Activated T-helper 1 cell treated with anti-CD3 and anti-CD28 coated beads, Interleukin-2, amount 50 U/mL, for 16 hours (primary cell): ENCODE results near the gene ZBTB46.

Experiments used
- DNase-seq, 2 donors: peaks; one replicate each; pipeline ENCODE4 v3.0.0-alpha.2; 2020; ENCODE audit warnings: low read depth in 1 of 2, low spot score in 1 of 2

Gene ZBTB46

DNA sequence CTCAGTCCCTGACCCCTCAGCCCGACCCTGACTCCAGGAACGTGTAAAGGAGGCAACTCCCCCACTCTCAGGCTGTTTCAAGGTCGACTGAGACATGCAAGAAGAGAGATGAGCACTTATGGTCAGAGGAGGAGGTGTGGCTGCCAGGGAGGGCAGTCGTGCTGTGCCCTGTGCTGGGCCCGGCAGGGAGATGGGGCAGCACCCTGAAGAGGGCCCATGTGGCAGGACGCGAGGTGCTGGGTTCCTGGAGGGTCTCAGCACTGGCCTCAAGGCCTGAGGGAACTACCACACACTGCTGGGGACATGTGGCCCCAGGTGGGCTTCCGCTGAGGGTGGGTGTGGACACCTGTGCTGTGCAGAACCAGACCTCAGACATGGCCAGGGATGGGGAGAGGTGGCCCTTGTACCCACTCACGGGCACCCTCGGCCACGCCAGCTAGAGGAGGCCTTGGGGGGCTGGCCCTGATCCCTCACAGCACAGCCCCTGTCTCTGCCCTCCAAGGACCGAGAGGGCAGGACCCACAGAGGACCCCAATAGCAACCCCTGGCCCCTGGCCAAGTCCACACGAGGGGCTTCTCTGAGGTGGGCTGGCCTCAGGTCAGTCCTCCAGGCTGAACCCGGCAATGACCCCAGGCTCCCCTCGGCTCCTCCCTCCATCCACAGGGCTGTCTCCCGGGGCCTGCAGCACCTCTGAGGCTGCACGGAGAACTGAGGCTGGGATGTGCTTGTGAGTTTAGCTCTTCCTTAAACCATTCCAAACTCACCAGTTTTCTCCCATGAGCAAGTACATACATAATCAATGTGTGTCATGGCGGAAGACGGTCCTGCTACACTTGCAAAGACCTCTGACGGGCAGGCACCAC is 82.8 kb downstream of the ZBTB46 start:
- DNase-seq, result no peak

GRCh38 chr20:63747622-63748069 is 83.4 kb downstream of the ZBTB46 start:
- no peak for DNase-seq

GRCh38 chr20:63746751-63747315 is 84.2 kb downstream of the ZBTB46 start:
- no peak for DNase-seq

- DNase-seq, result no peak
Measured at GRCh38 chr20:63745961-63746731, 84.9 kb downstream of the ZBTB46 start.

GRCh38 chr20:63745424-63745805 is 85.6 kb downstream of the ZBTB46 start:
- DNase-seq, result no peak

- no peak for DNase-seq
Measured at GRCh38 chr20:63744574-63745423, 86.3 kb downstream of the ZBTB46 start.

DNA sequence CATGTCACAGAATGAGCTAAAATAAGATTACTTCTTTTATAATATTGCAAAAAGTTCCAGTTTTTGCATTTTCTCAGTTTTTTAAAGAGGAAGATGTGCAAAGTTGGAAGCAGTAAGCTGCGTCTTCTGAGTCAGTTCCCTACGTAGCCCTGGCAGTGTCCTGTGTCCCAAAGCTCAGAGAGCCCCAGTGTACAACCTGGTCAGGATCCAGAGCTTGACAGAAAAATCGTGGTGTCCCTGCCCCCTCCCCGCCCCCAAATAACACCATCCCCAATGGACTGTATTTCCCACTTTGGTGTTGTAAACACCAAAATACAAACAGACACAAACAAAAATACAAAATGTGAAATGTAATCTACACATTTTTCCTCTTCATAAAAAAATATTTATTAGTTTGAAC is 86.9 kb downstream of the ZBTB46 start:
- DNase-seq, result no peak

DNA sequence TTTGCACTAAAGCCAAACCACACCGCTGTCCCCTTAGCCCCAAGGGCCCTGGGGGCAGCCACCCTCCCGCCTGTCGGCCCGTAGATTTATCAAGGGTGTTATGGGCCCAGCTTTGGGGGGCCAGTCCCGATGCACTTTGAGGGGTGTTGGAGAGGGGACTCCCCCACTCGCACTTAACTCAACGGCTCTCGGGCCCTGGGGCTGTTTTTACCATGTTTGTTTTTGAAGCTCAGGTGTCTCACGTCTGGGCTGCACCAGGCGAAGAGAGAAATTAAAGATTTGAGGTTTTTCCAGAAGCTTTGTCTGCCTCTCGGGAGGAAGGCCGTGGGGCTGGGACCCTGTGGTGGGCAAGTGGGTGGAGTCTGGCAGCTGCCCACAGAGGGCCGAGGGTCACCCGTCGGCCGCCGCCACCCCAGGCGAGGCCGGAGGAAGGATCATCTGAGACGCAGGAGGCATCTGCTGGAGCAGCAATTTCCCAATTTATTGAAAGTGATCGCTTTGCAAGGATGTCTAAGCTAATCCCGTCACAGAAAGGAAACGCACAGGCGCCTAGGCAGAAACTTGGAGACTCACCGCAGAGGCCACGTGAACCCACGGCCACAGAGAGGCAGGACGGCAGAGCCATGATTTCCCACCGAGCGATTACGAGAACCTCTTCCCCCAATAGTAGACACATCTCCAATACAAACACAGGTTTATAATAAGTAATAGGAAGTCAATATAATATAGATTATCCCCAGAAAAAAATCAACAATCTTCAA is 87.7 kb downstream of the ZBTB46 start:
- no peak for DNase-seq

DNA sequence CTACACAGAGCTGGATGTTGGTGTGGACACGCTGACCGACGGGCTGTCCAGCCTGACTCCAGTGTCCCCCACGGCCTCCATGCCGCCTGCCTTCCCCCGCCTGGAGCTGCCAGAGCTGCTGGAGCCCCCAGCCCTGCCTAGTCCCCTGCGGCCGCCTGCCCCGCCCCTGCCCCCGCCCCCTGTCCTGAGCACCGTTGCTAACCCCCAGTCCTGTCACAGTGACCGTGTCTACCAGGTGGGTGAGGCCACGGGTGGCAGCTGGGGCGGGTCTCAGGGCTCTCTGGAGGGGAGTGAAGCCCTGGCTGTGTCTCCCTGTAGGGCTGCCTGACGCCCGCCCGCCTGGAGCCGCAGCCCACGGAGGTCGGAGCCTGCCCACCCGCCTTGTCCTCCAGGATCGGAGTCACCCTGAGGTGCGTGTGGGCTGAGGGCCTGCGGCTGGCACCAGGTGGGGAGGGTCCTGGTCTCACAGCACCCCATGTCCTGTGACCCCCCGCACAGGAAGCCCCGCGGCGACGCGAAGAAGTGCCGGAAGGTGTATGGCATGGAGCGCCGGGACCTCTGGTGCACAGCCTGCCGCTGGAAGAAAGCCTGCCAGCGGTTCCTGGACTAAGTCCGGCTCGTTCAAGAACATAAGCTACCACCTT is 88.6 kb downstream of the ZBTB46 start:
- no peak for DNase-seq

DNA sequence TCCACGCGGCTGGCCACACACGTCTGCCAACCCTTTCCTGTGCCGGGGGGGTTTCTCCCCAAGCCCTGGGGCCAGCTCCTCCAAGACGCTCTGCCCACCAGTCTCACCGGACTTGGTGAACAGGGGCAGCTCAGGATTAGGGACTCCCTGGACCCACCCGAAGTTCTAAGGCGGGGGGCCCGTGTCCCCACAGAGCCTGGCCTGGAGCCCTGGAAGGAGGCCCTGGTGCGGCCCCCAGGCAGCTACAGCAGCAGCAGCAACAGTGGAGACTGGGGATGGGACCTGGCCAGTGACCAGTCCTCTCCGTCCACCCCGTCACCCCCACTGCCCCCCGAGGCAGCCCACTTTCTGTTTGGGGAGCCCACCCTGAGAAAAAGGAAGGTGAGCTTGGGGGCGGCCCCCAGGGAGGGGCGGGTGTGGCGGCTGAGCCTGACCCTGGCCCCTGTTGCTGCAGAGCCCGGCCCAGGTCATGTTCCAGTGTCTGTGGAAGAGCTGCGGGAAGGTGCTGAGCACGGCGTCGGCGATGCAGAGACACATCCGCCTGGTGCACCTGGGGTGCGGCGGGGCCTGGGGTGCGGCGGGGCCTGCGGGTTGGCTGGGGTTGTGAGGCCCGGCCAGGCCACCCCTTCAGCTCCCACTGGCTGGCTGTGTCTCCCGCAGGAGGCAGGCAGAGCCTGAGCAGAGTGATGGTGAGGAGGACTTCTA is 89.2 kb downstream of the ZBTB46 start:
- DNase-seq, result no peak

DNA sequence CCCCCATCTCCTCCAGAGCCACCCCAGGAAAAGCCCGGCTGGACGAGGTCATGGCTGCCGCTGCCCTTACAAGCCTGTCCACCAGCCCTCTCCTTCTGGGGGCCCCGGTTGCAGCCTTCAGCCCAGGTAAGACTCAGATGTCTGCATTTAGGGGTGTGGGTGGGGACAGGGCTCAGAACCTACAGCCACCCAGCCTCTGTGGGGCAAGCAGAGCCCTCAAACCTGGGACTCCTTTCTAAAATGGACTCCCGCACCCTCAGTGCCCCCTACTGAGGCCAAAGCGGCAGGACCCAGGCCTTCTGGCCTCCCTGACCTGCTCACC is 89.7 kb downstream of the ZBTB46 start:
- no peak for DNase-seq

DNA sequence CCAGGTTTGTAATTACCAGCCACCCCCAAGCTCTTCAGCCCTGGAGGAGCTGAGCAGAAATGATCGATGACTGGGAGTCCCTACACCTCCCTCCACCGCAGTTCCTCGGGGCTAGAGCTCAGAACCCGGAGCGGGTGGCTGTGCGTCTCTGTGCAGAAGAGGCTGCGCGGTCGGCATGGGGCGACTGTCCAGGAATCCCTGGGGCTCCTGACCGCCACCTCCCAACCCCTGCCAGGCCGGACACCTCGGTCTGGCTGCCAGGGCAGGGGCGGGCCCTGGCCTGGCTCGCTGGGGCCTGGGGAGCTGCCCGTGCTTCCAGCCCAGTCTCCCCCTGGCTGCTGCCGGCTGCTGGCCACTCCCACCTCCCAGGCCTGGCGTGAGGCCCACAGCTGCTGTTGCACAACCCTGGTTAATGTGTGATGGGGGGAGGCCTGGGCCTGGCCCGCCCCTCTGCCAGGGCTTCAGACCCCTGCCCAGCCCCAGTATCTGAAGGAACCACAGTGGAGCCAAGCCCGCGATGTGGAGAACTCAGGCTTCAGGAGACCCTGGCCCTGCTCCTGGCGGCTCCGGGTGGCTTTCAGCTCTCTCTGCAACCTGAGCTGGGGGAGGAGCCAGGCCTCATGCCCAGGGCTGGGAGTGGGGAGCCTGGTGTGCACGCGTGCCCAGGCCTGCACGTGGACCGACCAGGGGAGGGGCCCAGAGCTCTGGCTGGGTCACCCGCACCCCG is 90.3 kb downstream of the ZBTB46 start:
- DNase-seq, result no peak

DNA sequence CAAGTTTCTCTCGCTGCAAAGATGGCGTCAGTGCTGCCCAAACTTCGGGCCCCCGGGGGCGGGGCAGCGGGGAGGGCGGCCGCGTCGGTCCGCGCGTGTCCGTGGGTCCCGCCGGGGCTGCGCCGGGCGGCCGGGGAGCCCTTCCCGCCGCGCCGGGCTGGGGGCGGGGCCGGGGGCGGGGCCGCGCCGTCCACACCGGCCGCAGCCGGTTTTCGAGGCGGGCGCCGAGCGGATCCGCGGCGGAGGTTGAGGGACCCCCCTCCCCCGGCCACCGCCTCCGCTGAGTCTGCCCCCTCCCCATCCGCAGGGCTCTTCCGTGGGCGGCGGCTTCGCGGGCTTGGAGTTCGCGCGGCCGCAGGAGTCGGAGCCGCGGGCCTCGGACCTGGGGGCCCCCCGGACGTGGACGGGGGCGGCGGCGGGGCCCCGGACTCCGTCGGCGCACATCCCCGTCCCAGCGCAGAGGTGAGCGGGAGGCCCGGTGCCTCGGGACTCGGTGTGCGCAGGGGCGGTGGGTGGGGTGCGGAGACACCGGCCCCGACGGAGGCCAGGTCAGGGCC is 90.9 kb downstream of the ZBTB46 start:
- DNase-seq, result peak in 1 of 2 donors; percentile 52

GRCh38 chr20:63739130-63740069 is 91.7 kb downstream of the ZBTB46 start, which contains the start of gene SLC2A4RG:
Gene SLC2A4RG (plus strand): TSS chr20:63739776. CDS start chr20:63739913, 137 bp downstream.
- DNase-seq, result peak in 1 of 2 donors; percentile 53

GRCh38 chr20:63738687-63739129 is 92.4 kb downstream of the ZBTB46 start:
- no peak for DNase-seq

GRCh38 chr20:63737945-63738686 is 92.9 kb downstream of the ZBTB46 start:
- DNase-seq, result no peak

- no peak for DNase-seq
Measured at GRCh38 chr20:63737695-63737944, 93.4 kb downstream of the ZBTB46 start.
